SK-N-MC (cell line): ENCODE results near the gene CIB2.

Experiments
- EZH2 ChIP-seq: fragments of 200-600 bp; sonication (generic); IDR thresholded peaks from one replicate; pipeline ENCODE4 v1.6.1; 2017; ENCODE audit warnings: antibody characterized with exemption
- POLR2AphosphoS5 ChIP-seq: IDR thresholded peaks from 2 replicates; pipeline ENCODE4 v1.6.1; 2012; ENCODE audit warnings: mild to moderate bottlenecking, low read depth, low read length, borderline replicate concordance

DNA sequence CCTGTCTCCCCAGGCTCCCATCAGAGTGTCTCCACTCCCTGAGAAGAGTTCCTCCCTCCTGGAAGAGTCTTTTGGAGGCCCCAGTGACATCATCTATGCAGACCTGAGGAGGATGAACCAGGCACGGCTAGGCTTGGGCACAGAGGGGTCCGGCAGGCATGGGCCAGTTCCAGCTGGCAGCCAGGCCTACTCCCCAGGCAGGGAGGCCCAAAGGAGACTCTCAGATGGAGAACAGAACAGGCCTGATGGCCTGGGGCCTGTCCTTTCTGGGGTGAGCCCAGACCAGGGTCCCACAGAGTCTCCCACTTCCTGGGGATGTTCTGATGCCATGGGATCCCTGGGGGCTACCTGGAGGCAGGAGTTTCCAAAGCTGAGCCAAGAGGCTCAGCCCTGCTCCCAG, 30.4 kb downstream of the CIB2 start:
- TF ChIP-seq POLR2AphosphoS5 (no peak), EZH2 (no peak)
